H7 (cell line): ENCODE results near the gene TEX26. TPM values are rescaled to one million over a fixed set of nuclear protein-coding genes. Genes with fewer than 3 reads are reported as not detected.
A peak's percentile ranks its signal among the peaks of the same experiment; 100 is the strongest.

Source experiments
- DNase-seq: peaks from one replicate; pipeline ENCODE4 v3.0.0; 2012
- H3K27me3 ChIP-seq: 2 replicates; pipeline ENCODE4 v1.6.0; 2011; ENCODE audit warnings: mild to moderate bottlenecking, low read length; ENCODE audit not compliant: control insufficient read depth, insufficient read depth
- H3K36me3 ChIP-seq: replicated peaks from 2 replicates; pipeline ENCODE4 v1.5.1; 2011; ENCODE audit warnings: low read length; ENCODE audit not compliant: control insufficient read depth, insufficient read depth
- H3K4me3 ChIP-seq: 2 replicates; pipeline ENCODE4 v1.5.1; 2011; ENCODE audit warnings: low read depth, mild to moderate bottlenecking, control low read depth, low read length, moderate library complexity; ENCODE audit not compliant: insufficient read depth
- total RNA-seq: library from RNA; depleted of rRNA; stranded (reverse); fragments of >200 nt; shearing (Covaris generic); gene quantifications from 2 replicates; pipeline ENCODE4 v1.2.3, GENCODE V29; 2014

TEX26 gene
- total RNA-seq, 1 experiment from 2014 or later: not detected

- Histone ChIP-seq H3K4me3 (no peak overlapping the region), H3K36me3 (no peaks in the 10 kb centered on the region), H3K27me3 (no peaks in the 10 kb centered on the region)
- peak; percentile 73 for DNase-seq
These were observed 46.8 kb downstream of the TEX26 start for GRCh38 chr13:30978981-30979956.

- no peak overlapping the region for H3K4me3 ChIP-seq
- no peak for DNase-seq
- H3K27me3 ChIP-seq: no peaks in the 10 kb centered on the region
- H3K36me3 ChIP-seq: no peaks in the 10 kb centered on the region
These were observed 50.0 kb downstream of the TEX26 start for GRCh38 chr13:30982506-30982905.

GRCh38 chr13:30982906-30983305 is 50.5 kb downstream of the TEX26 start:
- H3K36me3 ChIP-seq: no peaks in the 10 kb centered on the region
- no peak for DNase-seq

GRCh38 chr13:30983431-30983830 is 51.0 kb downstream of the TEX26 start:
- Histone ChIP-seq H3K36me3 (no peaks in the 10 kb centered on the region), H3K4me3 (no peak overlapping the region), H3K27me3 (no peaks in the 10 kb centered on the region)
- DNase-seq: no peak

More at GRCh38 chr13:30982906-30983305, 50.5 kb downstream of the TEX26 start:
- Histone ChIP-seq H3K27me3 (no peaks in the 10 kb centered on the region), H3K4me3 (no peak overlapping the region)

DNA sequence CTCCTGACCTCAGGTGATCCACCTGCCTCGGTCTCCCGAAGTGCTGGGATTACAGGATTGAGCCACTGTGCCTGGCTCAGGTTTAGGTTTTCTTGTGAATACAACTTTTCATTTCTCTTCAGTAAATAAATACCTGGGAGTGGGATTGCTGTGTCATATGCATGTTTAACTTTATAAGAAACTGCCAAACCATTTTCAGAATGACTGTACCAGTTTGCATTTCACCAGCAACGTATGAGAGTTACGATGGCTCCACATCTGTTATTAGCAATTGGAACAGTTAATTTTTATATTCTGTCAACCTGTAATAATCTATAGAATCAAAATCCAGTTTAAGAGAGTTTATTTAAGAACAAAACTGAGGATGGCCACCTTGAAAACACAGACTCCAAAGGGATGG is 52.2 kb downstream of the TEX26 start:
- no peaks in the 10 kb centered on the region for H3K27me3 ChIP-seq
- H3K36me3 ChIP-seq: no peaks in the 10 kb centered on the region
- no peak for DNase-seq
- no peak overlapping the region for H3K4me3 ChIP-seq

- no peak for DNase-seq
- no peaks in the 10 kb centered on the region for H3K27me3 ChIP-seq
- no peak overlapping the region for H3K4me3 ChIP-seq
- H3K36me3 ChIP-seq: no peaks in the 10 kb centered on the region
These were observed 53.3 kb downstream of the TEX26 start for GRCh38 chr13:30985637-30986205.

- Histone ChIP-seq H3K27me3 (no peaks in the 10 kb centered on the region), H3K36me3 (no peaks in the 10 kb centered on the region), H3K4me3 (no peak overlapping the region)
- DNase-seq: no peak
These were observed 58.7 kb downstream of the TEX26 start for GRCh38 chr13:30991184-30991583.

DNA sequence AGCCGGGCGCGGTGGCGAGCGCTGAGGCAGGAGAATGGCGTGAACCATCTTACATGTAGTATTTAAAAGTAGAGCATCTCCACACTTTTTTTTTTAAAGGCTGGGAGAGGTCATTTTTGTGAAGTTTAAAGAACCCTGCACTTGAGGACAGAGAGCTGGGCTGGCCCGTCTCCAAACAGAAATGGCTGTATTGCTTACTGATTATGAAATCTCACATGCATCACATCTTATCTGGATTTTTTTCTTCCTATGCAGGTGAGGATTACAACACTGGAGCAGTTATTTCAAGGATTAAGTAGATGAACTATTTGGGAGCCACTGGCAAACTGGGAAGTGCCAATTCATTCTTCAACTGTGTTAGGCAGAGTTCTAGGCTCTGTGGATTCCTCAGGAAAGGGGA is 59.5 kb downstream of the TEX26 start:
- no peaks in the 10 kb centered on the region for H3K36me3 ChIP-seq
- no peaks in the 10 kb centered on the region for H3K27me3 ChIP-seq
- no peak overlapping the region for H3K4me3 ChIP-seq
- DNase-seq: no peak

DNA sequence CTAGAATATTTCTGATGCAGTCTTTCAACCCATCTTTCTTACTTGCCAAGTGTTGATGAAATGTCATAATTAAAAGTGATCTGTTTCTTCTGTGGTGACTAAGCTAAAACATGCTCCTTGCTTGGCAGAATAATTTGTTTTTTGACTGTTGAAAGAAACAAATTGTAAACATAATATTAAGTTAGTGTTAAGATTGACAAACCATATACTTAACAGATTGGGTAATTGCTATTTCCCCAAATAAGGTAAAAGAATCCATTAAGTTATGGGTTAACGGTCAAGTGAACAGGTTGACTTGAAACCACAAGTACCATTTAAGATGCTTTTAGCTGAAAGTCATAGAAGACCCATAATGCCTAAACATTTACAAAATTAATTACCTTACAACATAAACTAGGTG is 62.9 kb downstream of the TEX26 start:
- no peak overlapping the region for H3K4me3 ChIP-seq
- H3K27me3 ChIP-seq: no peaks in the 10 kb centered on the region
- DNase-seq: no peak
- H3K36me3 ChIP-seq: no peaks in the 10 kb centered on the region

DNA sequence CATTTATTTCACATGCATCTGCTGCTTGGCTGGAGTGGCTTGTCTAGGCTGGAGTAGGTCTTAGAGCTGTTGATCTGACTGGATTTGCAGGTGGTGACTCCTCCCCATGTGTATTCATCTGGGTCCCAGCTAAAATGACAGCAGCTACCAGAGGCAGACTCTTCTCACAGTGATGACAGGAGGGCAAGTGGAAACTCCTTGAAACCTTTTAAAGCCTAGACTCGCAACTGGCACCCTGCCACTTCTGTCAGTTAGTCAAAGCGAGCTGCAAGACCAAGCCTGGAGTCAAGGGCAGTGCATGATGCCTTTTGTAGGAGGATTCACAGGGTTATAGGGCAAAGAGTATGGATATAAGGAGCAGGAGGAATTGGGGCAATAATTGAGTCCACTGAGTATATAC is 65.2 kb downstream of the TEX26 start:
- Histone ChIP-seq H3K36me3 (no peaks in the 10 kb centered on the region), H3K27me3 (no peaks in the 10 kb centered on the region), H3K4me3 (no peak overlapping the region)
- DNase-seq: no peak

DNA sequence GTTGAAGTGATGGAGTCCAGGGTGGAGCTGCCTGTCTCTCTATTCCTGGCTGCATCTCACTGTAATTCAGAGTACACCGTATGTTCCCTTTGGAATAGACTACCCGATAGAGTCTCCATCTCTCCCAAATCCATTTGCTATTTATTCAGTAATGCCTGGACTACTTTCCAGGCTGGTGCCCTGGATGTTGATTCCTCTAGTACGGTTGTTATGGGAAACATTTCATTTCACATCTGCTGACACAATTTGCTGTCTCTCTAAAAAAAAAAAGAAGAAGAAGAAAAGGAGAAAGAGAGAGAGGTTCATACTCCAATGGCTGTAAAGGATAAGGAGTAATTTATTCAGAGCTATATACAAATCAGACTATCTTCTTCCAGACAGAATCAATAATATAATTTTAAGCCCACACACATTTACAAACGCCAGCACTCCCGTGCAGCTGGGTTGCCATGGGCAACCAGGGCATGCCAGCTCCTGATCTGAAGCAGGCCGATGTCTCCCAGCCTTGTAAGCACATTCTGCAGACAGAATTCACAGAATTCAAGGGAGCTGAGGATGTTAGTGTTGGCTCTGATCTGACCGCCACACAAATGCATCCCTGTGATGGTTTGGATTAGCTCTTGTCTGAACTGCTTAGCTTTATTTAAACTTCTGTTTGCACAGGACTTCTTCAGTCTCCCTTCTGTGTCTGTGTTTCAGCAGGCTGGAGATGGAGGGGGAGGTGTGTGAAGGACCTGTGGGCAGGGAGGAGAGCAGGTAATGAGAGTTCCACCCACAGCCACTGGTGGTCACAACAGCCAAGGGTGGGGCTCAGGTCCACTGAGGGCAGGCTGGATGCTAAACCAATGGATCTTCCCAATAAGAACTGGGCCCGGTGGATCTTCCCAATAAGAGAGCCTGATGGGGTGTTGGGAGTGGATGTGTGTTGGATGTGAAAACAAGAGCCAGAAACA is 66.0 kb downstream of the TEX26 start:
- Histone ChIP-seq H3K36me3 (no peaks in the 10 kb centered on the region), H3K27me3 (no peaks in the 10 kb centered on the region), H3K4me3 (no peak overlapping the region)
- no peak for DNase-seq

DNA sequence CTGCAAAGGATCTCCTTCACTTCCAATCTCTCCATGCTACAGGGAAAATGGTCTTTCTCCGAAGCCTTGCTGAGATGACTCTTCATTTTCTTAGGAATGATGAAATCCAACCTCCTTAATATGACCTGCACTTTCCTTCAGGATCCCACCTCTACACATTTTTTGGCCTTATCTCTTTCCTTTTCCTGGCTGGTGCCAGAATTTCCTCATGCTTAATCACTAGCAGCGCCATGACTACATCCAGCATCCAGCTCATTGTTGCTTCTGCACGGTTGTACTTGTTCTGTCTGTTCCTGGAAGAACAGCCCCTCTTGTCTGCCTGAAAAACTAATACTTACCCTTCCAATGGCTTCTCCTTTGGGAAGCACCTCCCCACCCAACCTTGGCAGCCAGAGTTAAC is 68.4 kb downstream of the TEX26 start:
- H3K4me3 ChIP-seq: no peak overlapping the region
- no peaks in the 10 kb centered on the region for H3K27me3 ChIP-seq
- DNase-seq: no peak
- H3K36me3 ChIP-seq: no peaks in the 10 kb centered on the region

GRCh38 chr13:31001647-31002046 is 69.2 kb downstream of the TEX26 start:
- H3K27me3 ChIP-seq: no peaks in the 10 kb centered on the region
- DNase-seq: no peak
- no peaks in the 10 kb centered on the region for H3K36me3 ChIP-seq
- no peak overlapping the region for H3K4me3 ChIP-seq

GRCh38 chr13:31005066-31005465 is 72.6 kb downstream of the TEX26 start:
- Histone ChIP-seq H3K36me3 (no peaks in the 10 kb centered on the region), H3K27me3 (no peaks in the 10 kb centered on the region), H3K4me3 (no peak overlapping the region)
- DNase-seq: no peak
